Measurements from ENCODE around the gene PRELP.

Gene PRELP

DNA sequence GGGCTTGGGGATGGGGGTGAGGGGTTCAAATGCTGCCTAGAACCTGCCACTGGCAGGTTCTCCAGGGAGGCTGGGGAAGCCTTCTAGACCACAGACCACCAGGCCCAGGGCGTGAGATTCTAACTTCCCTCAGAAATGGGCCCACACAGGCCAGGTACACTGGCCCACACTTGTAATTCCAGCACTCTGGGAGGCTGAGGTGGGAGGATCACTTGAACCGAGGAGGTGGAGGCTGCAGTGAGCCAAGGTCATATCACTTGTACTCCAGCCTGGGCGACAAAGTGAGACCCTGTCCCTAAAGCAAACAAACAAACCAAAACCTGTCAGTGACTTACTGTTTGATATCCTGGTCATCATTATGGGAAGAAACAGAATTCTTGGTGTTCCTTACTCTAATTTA lies 50.1 kb downstream of the PRELP start:
- DNase-seq (ENCODE audit: low spot score) = no peak

DNA sequence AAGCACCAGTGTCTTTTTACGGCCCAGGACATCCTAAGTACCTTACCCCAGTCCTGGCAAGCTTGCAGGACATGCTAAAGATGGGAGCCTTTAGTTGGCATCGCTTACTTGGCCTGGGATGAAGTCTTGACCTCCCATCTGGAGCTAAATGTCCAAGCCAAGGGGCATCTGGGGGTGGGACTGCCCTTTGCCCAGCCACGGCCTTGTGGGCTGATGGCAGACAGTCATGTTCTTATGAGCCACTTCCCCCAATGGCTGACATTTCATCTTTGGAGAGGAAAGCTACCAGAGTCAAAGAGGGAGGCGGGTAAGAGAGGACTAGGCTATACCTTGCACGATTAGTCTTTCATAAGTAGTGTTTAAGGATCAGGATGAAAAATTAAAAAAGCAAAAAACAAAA lies 50.5 kb downstream of the PRELP start:
- no peak for DNase-seq (ENCODE audit: low spot score)

DNA sequence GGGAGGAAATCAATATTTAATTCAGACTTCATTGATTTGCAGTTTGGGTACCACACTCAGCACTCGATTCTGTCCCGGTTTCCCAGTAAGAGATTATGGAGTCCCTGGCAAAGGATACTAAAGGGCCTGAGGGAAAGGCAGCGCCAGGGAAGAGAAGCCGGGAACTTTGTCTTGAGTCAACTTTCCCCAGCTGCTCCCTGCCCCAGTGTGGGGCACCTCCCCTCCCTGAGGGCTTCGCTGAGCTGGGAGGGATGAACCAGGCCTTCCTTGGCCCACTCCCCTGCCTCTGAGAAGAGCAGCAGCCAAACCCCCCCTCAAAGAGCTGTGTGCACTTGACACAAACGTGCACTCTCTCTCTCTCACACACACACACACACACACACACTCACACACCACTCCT lies 51.0 kb downstream of the PRELP start:
- no peak for DNase-seq (ENCODE audit: low spot score)

DNA sequence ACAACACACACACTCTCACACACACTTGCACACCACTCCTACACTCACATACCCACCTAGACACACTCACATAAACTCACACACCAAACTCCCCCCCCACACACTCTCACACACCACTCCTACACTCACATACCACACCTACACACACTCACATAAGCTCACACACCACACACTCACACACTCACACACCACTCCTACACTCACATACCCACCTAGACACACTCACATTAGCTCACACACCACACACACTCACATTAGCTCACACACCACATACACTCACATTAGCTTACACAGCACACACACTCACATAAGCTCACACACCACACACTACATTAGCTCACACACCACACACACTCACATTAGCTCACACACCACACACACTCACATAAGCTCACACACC lies 51.4 kb downstream of the PRELP start:
- no peak for DNase-seq (ENCODE audit: low spot score)

DNA sequence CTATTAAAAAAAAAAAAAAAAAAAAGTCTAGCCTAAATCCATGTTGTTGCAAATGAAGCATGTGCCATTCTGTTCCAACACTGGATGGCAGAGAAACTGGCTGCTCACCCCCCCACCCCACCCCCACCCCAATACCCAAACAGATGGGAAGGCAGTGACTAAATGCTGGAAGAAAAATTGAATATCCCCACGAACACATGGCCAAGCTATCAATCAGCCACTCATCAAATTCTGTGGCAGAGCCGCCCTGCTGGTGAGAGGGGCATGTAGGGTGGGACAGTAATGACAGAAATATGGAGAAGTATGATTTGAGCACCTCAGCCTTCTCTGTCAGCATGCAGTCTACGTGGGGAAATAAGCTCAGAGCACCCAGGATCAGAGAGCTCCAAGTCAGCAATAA lies 52.5 kb downstream of the PRELP start:
- DNase-seq (ENCODE audit: low spot score) = no peak

DNA sequence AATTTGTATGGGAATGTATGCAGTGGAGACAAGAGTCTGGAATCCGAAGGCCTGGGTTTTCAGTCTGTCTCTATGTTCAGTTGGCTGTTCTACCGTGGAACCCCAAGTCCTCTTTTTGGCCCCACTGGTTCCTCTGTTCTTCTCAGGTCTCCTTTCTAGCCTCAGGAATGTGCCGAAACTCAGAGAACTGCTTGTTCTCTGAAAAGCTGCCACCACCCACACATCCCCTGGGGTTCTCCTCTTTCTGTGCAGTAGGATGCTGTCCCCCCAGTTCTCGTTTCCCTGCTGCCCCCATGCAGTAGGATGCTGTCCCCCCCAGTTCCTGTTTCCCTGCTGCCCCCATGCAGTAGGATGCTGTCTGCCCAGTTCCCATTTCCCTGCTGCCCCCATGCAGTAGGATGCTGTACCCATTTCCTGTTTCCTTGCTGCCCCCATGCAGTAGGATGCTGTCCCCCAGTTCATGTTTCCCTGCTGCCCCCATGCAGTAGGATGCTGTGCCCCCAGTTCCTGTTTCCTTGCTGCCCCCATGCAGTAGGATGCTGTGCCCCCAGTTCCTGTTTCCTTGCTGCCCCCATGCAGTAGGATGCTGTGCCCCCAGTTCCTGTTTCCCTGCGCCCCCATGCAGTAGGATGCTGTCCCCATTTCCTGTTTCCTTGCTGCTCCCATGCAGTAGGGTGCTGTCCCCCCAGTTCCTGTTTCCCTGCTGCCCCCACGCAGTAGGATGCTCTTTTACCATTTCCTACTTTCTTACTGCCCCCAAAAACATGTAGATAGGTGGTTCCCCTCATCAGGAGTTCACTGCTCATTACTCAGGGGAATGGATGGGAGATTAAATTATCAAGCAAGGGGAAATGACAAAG lies 53.6 kb downstream of the PRELP start:
- no peak for DNase-seq (ENCODE audit: low spot score)

DNA sequence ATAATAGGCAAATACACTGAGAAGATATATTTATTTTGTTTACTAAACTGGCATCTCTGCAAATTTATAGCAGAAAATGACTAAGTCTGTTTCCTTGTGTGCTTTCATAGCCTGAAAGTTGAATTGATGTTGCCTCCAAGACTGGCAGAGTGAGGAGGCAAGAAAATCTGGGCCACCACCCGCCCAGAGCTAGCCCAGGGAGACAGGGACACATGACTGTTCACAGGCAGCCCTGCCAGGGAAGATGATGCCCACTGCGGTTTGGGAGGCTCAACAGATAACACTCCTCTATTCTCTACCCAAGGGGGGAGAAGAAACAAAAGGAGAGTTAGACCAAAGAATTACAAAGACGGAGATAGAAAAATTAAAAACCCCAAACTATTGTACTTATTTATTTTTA lies 55.5 kb downstream of the PRELP start:
- no peak for DNase-seq (ENCODE audit: low spot score)

DNA sequence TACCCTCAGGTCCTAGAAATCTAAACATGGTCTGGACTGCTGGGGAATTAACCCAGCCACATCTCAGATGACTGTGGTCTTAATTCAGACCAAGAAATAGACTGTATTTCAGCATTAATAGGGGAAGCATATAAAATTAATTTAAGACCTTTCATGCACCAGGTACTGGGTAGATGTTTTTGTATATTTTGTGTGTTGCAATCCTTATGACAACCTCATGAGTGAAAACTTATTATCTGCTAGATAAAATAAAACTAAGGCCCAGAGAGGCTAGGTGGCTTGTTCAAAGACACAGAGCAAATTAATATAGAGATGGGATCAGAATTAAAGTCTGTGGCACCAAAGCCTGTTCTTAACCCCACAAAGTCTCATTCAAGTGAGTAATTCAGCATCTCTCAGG lies 58.4 kb downstream of the PRELP start:
- no peak for DNase-seq (ENCODE audit: low spot score)

DNA sequence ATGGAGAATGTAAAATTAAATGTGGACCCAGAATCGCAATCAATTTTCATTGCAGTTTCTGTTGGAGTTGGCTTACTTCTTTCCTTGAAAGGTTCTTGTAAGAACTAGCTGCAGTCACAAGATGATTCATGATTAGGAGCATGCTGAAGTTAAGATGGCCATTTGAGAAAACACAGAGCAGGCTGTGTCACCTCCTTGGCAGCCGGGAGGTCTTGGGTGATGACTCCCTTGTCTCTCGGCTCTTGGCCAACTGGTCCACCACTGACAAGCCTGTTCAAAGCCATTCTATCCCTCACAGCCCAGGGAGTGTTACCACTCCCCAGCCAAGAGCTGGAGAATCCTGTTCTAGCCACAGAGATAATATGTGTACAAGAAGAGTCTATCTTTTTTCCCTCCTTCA lies 58.9 kb downstream of the PRELP start:
- peak; percentile 78 for DNase-seq (ENCODE audit: low spot score)

DNA sequence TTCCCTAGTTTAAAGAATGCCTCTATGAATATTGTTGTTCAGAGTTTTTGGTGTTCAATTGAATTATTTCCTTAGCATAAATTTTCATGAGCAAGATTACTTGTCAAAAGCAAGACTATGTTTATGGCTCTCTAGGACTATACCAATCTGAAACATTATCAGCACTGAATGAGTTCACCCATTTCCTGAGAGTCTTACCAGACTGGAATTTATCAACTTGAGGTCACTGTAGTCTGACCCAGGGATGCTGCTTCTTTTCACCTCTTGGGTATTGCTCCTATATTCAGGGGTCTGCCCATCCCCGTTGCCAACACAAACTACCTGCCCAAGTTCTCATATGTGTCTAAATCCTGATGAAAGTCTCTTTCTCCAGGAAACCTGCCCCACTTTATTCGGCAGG lies 61.0 kb downstream of the PRELP start:
- no peak for DNase-seq (ENCODE audit: low spot score)

DNA sequence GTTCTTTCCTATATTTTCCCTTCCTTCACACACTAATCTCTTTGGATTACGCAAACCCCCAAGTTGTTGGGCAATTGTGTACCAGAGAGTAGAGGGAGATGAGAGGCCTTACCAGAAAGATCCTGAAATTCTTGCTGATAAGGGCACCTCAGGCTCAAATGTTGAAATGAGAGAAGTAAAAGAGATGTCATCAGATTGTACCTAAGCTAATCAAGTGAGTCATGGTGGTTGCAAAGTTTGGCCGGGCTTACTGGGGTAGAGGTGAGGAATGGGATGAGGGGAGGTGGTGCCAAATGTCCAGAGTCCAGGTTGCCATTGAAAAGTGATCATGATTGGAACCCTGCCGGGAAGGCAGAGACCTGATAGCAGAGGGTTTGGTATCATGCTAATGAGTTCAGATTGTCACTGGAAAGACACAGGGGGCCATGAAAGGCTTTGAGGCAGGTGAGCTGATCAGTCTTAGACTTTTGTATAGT lies 61.4 kb downstream of the PRELP start:
- DNase-seq (ENCODE audit: low spot score) = no peak

DNA sequence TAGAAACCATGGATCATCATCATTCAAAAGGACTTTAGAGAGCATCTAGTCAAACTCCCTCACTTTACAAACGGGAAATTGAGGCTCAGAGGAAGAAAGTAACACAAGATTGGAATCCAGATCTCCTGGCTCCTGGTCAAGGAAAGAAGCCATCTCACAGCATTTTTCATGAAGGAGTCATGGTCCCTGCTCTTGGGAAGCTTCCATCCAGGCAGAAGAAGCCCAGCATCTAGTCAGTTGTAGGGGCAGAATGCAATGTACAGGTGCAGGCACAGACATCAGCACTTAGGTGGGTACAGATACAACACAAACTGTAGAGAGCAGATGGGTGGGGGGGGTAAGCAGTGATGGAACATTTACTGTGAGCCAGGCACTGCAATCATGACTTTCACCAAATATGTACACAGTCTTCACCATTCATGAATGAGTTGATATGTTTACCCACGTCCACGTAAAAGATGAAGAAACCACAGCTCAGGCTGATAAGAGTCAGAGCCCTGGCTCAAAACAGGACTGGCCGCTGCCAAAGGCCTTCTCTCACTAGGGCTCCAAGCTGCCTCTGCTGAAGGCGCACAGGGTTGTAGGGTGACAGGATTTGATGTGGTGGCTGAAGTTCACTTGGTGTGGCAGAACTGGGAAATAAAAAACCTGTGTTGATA lies 62.3 kb downstream of the PRELP start:
- DNase-seq (ENCODE audit: low spot score) = no peak

DNA sequence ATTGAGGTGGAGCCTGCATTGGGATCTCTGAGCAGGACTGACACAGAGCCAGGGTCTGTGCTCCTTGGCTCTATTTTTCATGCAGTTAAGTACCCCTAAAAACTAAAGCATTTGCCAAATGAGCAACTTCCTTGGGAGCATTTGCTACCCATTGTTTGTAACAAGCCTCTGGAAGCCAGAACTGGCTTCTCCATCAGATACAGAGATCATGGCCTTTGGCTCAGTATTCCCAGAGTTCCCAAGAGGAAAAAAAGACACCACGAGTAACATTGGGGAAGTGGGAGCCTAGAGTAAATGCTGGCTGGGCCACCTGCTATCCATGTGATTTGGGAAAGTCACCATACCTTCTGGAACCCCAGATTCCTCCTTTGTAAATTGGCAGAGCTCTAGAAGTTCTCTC lies 63.1 kb downstream of the PRELP start:
- no peak for DNase-seq (ENCODE audit: low spot score)

DNA sequence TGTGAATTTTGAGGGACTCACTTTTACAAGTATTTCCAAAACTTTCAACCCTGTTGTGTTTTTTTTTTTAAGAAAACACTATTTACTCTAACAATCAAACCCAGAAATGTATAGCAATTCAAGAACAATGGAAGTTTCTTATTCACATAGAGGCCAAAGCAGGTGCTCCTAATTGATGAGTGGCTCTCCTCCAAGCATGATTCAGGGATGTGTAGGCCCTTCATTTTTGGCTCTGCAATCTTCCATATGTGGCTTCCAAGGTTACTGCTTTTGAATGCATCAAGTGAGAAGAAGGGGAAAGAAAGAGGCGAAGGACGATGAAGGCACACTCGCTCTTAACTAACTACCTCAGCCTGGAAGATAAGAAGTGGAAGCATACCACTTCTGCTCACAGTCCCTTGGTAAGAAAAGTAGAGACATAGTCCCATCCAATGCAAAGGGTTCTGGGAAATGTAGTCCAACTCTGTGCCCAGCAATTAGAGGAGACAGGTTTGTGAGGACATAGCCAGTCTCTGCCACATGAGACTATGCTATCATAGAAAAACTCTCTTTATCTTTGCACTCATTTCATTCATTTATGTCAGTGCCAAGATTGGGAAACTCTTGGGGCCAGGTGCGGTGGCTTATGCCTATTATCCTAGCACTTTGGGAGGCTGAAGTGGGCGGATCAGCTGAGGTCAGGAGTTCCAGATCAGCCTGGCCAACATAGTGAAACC lies 64.4 kb downstream of the PRELP start:
- no peak for DNase-seq (ENCODE audit: low spot score)

Measured in RKO (cell line).